HepG2 (cell line): Measurements from ENCODE around the gene EOLA1. TPM values are rescaled to one million over a fixed set of nuclear protein-coding genes. Genes with fewer than 3 reads are reported as not detected.

Source experiments
- AGO1 ChIP-seq: fragments of 200-400 bp; formaldehyde crosslinking; IDR thresholded peaks from 2 replicates; pipeline ENCODE4 v1.6.1; 2017; ENCODE audit warnings: mild to moderate bottlenecking, low read depth, low read length, moderate library complexity; ENCODE audit not compliant: poor library complexity, severe bottlenecking
- ATF7 ChIP-seq, 2 experiments: fragments of 450-650 bp in 1 of 2; sonication (generic) in 1 of 2; formaldehyde crosslinking in 1 of 2; IDR thresholded peaks; 2 replicates each; pipeline versions ENCODE4 v1.4.0 to v1.6.1; 2016 to 2020; ENCODE audit warnings: antibody characterized with exemption in 1 of 2, mild to moderate bottlenecking in 1 of 2, missing genetic modification reagents in 1 of 2
- FOXC1 ChIP-seq: sonication (generic); formaldehyde crosslinking; IDR thresholded peaks from 2 replicates; pipeline ENCODE4 v1.8.0; 2022; ENCODE audit warnings: mild to moderate bottlenecking, missing genetic modification reagents, borderline replicate concordance
- POGK ChIP-seq: sonication (generic); formaldehyde crosslinking; conservative IDR thresholded peaks from 2 replicates; pipeline ENCODE4 v1.8.0; 2022; ENCODE audit warnings: mild to moderate bottlenecking, moderate library complexity, missing genetic modification reagents
- SNAI1 ChIP-seq: sonication (generic); formaldehyde crosslinking; IDR thresholded peaks from 2 replicates; pipeline ENCODE4 v1.5.0; 2020; ENCODE audit warnings: mild to moderate bottlenecking, missing genetic modification reagents, borderline replicate concordance
- SUZ12 ChIP-seq: fragments of 150-350 bp; IDR thresholded peaks from 2 replicates; pipeline ENCODE4 v1.6.1; 2014; ENCODE audit warnings: low read depth, low read length
- ZBTB10 ChIP-seq: sonication (generic); formaldehyde crosslinking; IDR thresholded peaks from 2 replicates; pipeline ENCODE4 v1.4.0; 2020; ENCODE audit warnings: missing genetic modification reagents, borderline replicate concordance
- ZMYM4 ChIP-seq: sonication (generic); formaldehyde crosslinking; IDR thresholded peaks from 2 replicates; pipeline ENCODE4 v1.8.1; 2023; ENCODE audit warnings: mild to moderate bottlenecking, missing genetic modification reagents
- ZNF253 ChIP-seq: sonication (generic); formaldehyde crosslinking; IDR thresholded peaks from 2 replicates; pipeline ENCODE4 v1.8.0; 2022; ENCODE audit warnings: mild to moderate bottlenecking, missing genetic modification reagents, borderline replicate concordance
- ZNF318 ChIP-seq: sonication (generic); formaldehyde crosslinking; IDR thresholded peaks from 2 replicates; pipeline ENCODE4 v1.4.0; 2020; ENCODE audit warnings: mild to moderate bottlenecking, missing genetic modification reagents
- ZNF383 ChIP-seq: sonication (generic); formaldehyde crosslinking; IDR thresholded peaks from 2 replicates; pipeline ENCODE4 v1.4.0; 2020; ENCODE audit warnings: missing genetic modification reagents, mild to moderate bottlenecking, borderline replicate concordance
- ZNF7 ChIP-seq: IDR thresholded peaks from 2 replicates; pipeline ENCODE4 v1.6.1; 2016; ENCODE audit warnings: missing biosample characterization, missing genetic modification reagents
- polyA plus RNA-seq, 8 experiments: library from polyadenylated mRNA; depleted of rRNA in 3 of 8; stranded (reverse) in 7 of 8; unstranded in 1 of 8; fragments of >200 nt; fragmentation: Illumina TruSeq in 4 of 8; extraction: Trizol in 4 of 8; gene quantifications; 2 replicates each; pipeline versions ENCODE4 v1.2.1 to v1.2.3, GENCODE V29; 2011 to 2016; ENCODE audit warnings: low read depth in 4 of 8, missing spikeins in 1 of 8, mixed read lengths in 1 of 8; ENCODE audit not compliant: insufficient read depth in 1 of 8
- total RNA-seq, 5 experiments: library from RNA; depleted of rRNA; stranded (reverse); fragments of >200 nt; fragmentation: Illumina TruSeq; extraction: Trizol; gene quantifications; 2 replicates each; pipeline ENCODE4 v1.2.3, GENCODE V29; 2016; ENCODE audit warnings: low read depth in 1 of 5

The EOLA1 gene
- total and polyA plus RNA-seq, 2 of the 13 experiments (the other 11 are each of a cell fraction or from before 2014, with no cell fraction given), result 6.5 to 9.6 TPM

GRCh38 chrX:149540621-149541520 lies at the start of gene EOLA1 (continued):
- TF ChIP-seq POGK (CRISPR knock-in tag), result no peak
- no peak for TF ChIP-seq SUZ12
- TF ChIP-seq FOXC1 (CRISPR knock-in tag), result no peak
- no peak for TF ChIP-seq SNAI1 (CRISPR knock-in tag)
- TF ChIP-seq ATF7 (IDR thresholded peaks at IDR 0.05), result no peak
- peak; percentile 55; the same call in 1 of the 2 replicates for TF ChIP-seq ATF7 (CRISPR knock-in tag; IDR thresholded peaks at IDR 0.05)
- TF ChIP-seq ZNF253 (CRISPR knock-in tag), result no peak
- TF ChIP-seq ZBTB10 (CRISPR knock-in tag), result no peak
- no peak for TF ChIP-seq AGO1
- no peak for TF ChIP-seq ZNF383 (CRISPR knock-in tag)
- TF ChIP-seq ZNF7 (CRISPR knock-in tag), result no peak
- TF ChIP-seq ZMYM4, result no peak; the same call in 1 of the 2 replicates
- no peak for TF ChIP-seq ZNF318 (CRISPR knock-in tag)
